GM12891 (cell line): ENCODE measurements around the gene MSANTD4.

Experiments used
- POLR2A ChIP-seq: IDR thresholded peaks from 2 replicates; pipeline ENCODE4 v1.6.1; 2011; ENCODE audit warnings: low read depth, low read length, control low read depth
- POLR2AphosphoS5 ChIP-seq: IDR thresholded peaks from 2 replicates; pipeline ENCODE4 v1.6.1; 2011; ENCODE audit warnings: low read depth, low read length, control low read depth
- SPI1 ChIP-seq: IDR thresholded peaks from 2 replicates; pipeline ENCODE4 v1.6.1; 2011; ENCODE audit warnings: low read depth, low read length, control low read depth
- TAF1 ChIP-seq: IDR thresholded peaks from 2 replicates; pipeline ENCODE4 v1.6.1; 2011; ENCODE audit warnings: low read depth, low read length, control low read depth

DNA sequence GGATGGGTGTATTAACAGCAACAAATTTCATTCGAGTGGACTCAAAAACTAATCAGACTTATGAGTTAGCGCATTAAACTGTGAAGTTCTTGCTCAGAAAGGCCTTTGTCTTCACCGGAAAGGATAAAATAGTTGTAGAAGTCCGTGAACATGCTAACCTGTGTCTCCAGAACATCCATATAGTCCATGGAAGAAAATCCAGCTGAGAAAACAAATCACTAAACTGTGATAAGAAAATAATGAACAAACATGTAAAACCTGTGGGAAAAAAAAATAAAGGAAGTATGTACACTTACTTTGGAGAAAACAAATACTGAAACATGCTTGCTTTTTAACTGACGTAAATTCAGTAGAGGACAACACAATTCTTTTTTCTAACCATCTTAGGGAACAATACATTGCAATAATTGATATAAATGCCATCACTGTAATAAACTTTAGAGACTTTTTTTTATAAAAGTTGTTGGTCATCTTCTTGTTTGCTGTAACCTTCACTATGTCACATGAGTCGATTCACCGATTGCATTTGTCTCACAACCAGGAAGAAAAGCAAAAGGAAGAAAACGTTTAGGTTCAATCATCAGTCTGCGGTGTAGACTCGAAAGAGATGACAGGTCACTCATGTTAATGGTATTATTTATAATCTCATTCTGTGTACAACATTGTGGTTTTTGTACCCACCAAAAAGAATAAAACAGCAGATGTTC, 41.9 kb downstream of the MSANTD4 start:
- TF ChIP-seq TAF1: no peak
- no peak for TF ChIP-seq POLR2AphosphoS5
- TF ChIP-seq POLR2A: no peak
- TF ChIP-seq SPI1: no peak
